Measurements from ENCODE around the gene BORCS8. TPM values are rescaled to one million over a fixed set of nuclear protein-coding genes. Genes with fewer than 3 reads are reported as not detected.

Gene BORCS8
- total and polyA plus RNA-seq, 2 of the 13 experiments (the other 11 are each of a cell fraction or from before 2014, with no cell fraction given): 9.6 to 13.3 TPM

DNA sequence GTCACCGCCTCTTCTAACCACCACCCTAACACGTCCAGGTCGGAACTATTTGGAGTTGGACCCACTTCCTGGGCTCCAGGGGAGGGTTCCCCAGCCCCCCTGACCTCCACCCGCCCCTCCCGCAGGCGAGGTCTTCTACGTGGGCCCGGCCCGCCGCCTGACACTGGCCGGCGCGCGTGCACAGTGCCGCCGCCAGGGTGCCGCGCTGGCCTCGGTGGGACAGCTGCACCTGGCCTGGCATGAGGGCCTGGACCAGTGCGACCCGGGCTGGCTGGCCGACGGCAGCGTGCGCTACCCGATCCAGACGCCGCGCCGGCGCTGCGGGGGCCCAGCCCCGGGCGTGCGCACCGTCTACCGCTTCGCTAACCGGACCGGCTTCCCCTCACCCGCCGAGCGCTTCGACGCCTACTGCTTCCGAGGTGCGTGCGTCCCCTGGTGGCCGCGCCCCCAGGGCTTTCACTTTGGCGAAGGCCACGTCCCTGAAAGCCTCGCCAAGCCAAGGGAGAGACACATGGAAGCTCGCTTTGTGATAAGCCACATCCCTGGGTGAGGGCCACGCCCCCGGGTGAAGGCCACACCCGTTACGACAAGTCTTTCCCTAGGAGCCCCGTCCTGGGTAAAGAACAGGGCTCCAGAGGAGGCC lies 33.0 kb upstream of the BORCS8 start (continued):
- TF ChIP-seq, protein P1, sequence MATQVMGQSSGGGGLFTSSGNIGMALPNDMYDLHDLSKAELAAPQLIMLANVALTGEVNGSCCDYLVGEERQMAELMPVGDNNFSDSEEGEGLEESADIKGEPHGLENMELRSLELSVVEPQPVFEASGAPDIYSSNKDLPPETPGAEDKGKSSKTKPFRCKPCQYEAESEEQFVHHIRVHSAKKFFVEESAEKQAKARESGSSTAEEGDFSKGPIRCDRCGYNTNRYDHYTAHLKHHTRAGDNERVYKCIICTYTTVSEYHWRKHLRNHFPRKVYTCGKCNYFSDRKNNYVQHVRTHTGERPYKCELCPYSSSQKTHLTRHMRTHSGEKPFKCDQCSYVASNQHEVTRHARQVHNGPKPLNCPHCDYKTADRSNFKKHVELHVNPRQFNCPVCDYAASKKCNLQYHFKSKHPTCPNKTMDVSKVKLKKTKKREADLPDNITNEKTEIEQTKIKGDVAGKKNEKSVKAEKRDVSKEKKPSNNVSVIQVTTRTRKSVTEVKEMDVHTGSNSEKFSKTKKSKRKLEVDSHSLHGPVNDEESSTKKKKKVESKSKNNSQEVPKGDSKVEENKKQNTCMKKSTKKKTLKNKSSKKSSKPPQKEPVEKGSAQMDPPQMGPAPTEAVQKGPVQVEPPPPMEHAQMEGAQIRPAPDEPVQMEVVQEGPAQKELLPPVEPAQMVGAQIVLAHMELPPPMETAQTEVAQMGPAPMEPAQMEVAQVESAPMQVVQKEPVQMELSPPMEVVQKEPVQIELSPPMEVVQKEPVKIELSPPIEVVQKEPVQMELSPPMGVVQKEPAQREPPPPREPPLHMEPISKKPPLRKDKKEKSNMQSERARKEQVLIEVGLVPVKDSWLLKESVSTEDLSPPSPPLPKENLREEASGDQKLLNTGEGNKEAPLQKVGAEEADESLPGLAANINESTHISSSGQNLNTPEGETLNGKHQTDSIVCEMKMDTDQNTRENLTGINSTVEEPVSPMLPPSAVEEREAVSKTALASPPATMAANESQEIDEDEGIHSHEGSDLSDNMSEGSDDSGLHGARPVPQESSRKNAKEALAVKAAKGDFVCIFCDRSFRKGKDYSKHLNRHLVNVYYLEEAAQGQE (IDR thresholded peaks at IDR 0.05; ENCODE audit: borderline replicate concordance in 1 of 2, low read depth in 1 of 2, low read length in 2 of 2): no peak
- no peak for TF ChIP-seq CHD2 (IDR thresholded peaks at IDR 0.05; ENCODE audit: low read depth, low read length)
- TF ChIP-seq NCOR1 (IDR thresholded peaks at IDR 0.05; ENCODE audit: borderline replicate concordance, low read length): no peak
- no peak for TF ChIP-seq AKAP8 (CRISPR knock-in tag; IDR thresholded peaks at IDR 0.05)
- 0 out of 4 replicates have a peak, but pooled peaks of 1 of the 2 experiments have one; percentile 30 for TF ChIP-seq POLR2A (IDR thresholded peaks at IDR 0.05; ENCODE audit: insufficient read depth in 1 of 2, low read depth in 2 of 2, low read length in 2 of 2)
- no peak for TF ChIP-seq CBX1 (IDR thresholded peaks at IDR 0.05; ENCODE audit: low read depth)
- TF ChIP-seq ZMYM3 (CRISPR knock-in tag; IDR thresholded peaks at IDR 0.05): peak; percentile 33; the same call in 1 of the 2 replicates
- 0 out of 2 replicates have a peak, but pooled peaks have one; percentile 88 for TF ChIP-seq ZNF550 (CRISPR knock-in tag; IDR thresholded peaks at IDR 0.05; ENCODE audit: borderline replicate concordance)
- no peak for TF ChIP-seq GATAD1 (CRISPR knock-in tag; IDR thresholded peaks at IDR 0.05)
- no peak for TF ChIP-seq ZNF615 (CRISPR knock-in tag; IDR thresholded peaks at IDR 0.05; ENCODE audit: borderline replicate concordance)
- TF ChIP-seq ZNF205 (CRISPR knock-in tag; IDR thresholded peaks at IDR 0.05): peak; percentile 36; the same call in 1 of the 2 replicates
- peak; percentile 61; the same call in 1 of the 2 replicates for TF ChIP-seq ZNF121 (CRISPR knock-in tag; IDR thresholded peaks at IDR 0.05)
- peak; percentile 81; the same call in 1 of the 2 replicates for TF ChIP-seq ERF (CRISPR knock-in tag; IDR thresholded peaks at IDR 0.05)
- TF ChIP-seq ZFP36 (IDR thresholded peaks at IDR 0.05; ENCODE audit: borderline replicate concordance, low read depth, low read length, partially characterized antibody): no peak
- peak; percentile 72 for TF ChIP-seq ZNF788 (CRISPR knock-in tag; IDR thresholded peaks at IDR 0.05; ENCODE audit: borderline replicate concordance)
- TF ChIP-seq, protein P2, sequence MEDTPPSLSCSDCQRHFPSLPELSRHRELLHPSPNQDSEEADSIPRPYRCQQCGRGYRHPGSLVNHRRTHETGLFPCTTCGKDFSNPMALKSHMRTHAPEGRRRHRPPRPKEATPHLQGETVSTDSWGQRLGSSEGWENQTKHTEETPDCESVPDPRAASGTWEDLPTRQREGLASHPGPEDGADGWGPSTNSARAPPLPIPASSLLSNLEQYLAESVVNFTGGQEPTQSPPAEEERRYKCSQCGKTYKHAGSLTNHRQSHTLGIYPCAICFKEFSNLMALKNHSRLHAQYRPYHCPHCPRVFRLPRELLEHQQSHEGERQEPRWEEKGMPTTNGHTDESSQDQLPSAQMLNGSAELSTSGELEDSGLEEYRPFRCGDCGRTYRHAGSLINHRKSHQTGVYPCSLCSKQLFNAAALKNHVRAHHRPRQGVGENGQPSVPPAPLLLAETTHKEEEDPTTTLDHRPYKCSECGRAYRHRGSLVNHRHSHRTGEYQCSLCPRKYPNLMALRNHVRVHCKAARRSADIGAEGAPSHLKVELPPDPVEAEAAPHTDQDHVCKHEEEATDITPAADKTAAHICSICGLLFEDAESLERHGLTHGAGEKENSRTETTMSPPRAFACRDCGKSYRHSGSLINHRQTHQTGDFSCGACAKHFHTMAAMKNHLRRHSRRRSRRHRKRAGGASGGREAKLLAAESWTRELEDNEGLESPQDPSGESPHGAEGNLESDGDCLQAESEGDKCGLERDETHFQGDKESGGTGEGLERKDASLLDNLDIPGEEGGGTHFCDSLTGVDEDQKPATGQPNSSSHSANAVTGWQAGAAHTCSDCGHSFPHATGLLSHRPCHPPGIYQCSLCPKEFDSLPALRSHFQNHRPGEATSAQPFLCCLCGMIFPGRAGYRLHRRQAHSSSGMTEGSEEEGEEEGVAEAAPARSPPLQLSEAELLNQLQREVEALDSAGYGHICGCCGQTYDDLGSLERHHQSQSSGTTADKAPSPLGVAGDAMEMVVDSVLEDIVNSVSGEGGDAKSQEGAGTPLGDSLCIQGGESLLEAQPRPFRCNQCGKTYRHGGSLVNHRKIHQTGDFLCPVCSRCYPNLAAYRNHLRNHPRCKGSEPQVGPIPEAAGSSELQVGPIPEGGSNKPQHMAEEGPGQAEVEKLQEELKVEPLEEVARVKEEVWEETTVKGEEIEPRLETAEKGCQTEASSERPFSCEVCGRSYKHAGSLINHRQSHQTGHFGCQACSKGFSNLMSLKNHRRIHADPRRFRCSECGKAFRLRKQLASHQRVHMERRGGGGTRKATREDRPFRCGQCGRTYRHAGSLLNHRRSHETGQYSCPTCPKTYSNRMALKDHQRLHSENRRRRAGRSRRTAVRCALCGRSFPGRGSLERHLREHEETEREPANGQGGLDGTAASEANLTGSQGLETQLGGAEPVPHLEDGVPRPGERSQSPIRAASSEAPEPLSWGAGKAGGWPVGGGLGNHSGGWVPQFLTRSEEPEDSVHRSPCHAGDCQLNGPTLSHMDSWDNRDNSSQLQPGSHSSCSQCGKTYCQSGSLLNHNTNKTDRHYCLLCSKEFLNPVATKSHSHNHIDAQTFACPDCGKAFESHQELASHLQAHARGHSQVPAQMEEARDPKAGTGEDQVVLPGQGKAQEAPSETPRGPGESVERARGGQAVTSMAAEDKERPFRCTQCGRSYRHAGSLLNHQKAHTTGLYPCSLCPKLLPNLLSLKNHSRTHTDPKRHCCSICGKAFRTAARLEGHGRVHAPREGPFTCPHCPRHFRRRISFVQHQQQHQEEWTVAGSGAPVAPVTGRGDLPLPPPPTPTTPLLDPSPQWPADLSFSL (CRISPR knock-in tag; IDR thresholded peaks at IDR 0.05): 0 out of 2 replicates have a peak, but pooled peaks have one; percentile 45
- TF ChIP-seq, protein P3, sequence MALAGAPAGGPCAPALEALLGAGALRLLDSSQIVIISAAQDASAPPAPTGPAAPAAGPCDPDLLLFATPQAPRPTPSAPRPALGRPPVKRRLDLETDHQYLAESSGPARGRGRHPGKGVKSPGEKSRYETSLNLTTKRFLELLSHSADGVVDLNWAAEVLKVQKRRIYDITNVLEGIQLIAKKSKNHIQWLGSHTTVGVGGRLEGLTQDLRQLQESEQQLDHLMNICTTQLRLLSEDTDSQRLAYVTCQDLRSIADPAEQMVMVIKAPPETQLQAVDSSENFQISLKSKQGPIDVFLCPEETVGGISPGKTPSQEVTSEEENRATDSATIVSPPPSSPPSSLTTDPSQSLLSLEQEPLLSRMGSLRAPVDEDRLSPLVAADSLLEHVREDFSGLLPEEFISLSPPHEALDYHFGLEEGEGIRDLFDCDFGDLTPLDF (CRISPR knock-in tag; IDR thresholded peaks at IDR 0.05): no peak
- TF ChIP-seq ZBTB7A (CRISPR knock-in tag; IDR thresholded peaks at IDR 0.05): peak; percentile 42; the same call in 1 of the 2 replicates
- TF ChIP-seq SNRNP70 (IDR thresholded peaks at IDR 0.05; ENCODE audit: low read depth, low read length): no peak
